Stomach (tissue), 9 donors: Measurements from ENCODE around the gene PRICKLE2. TPM values are rescaled to one million over a fixed set of nuclear protein-coding genes. Genes with fewer than 3 reads are reported as not detected.

Experiments used
- DNase-seq, 2 donors: peaks; one replicate each; pipeline versions ENCODE4 v3.0.0 to v3.0.0-alpha.2; 2013 to 2019
- H3K27ac ChIP-seq, 5 donors: fragments of 200-600 bp in 4 of 5; sonication (generic) in 4 of 5; one replicate each; pipeline ENCODE4 v1.5.1; 2013 to 2019; ENCODE audit warnings: mild to moderate bottlenecking in 1 of 5, moderate library complexity in 1 of 5
- H3K27me3 ChIP-seq, 3 donors: fragments of 200-600 bp; sonication (generic); one replicate each; pipeline ENCODE4 v1.5.1; 2017 to 2019; ENCODE audit warnings: mixed run types in 1 of 3
- H3K36me3 ChIP-seq, 4 donors: fragments of 200-600 bp; sonication (generic); 1 replicate in 3 of 4; 2 replicates in 1 of 4; pipeline ENCODE4 v1.5.1; 2016 to 2019
- H3K4me1 ChIP-seq, 4 donors: fragments of 200-600 bp; sonication (generic); one replicate each; pipeline ENCODE4 v1.5.1; 2016 to 2019
- H3K4me3 ChIP-seq, 4 donors: fragments of 200-600 bp; sonication (generic) in 3 of 4; one replicate each; pipeline ENCODE4 v1.5.1; 2016 to 2019; ENCODE audit warnings: mild to moderate bottlenecking in 1 of 4
- H3K9me3 ChIP-seq, 4 donors: fragments of 200-600 bp; sonication (generic); one replicate each; pipeline ENCODE4 v1.5.1; 2016 to 2019
- EP300 ChIP-seq: sonication (generic); formaldehyde crosslinking; IDR thresholded peaks from one replicate; pipeline ENCODE4 v1.6.1; 2017; ENCODE audit warnings: antibody characterized with exemption
- POLR2A ChIP-seq, 4 donors: fragments of 450-650 bp; IDR thresholded peaks; one replicate each; pipeline ENCODE4 v1.6.1; 2016; ENCODE audit warnings: antibody characterized with exemption in 4 of 4, control low read depth in 2 of 4, mild to moderate bottlenecking in 1 of 4, moderate library complexity in 1 of 4
- POLR2AphosphoS5 ChIP-seq, 3 donors: sonication (generic); formaldehyde crosslinking; IDR thresholded peaks; one replicate each; pipeline ENCODE4 v1.6.1; 2016; ENCODE audit warnings: antibody characterized with exemption in 3 of 3
- WGBS, 5 donors: extraction: QIAGEN DNeasy Blood & Tissue Kit in 3 of 5; methylation state at CpG; one replicate each; pipeline versions ENCODE4 v1.1.5 to v1.1.7; 2013 to 2018; 5-methylcytosine and 5-hydroxymethylcytosine counted together
- intact Hi-C: fragments of 100-400 bp; cut with DNase I; formaldehyde crosslinking; loops from one replicate; pipeline ENCODE4 v1.15.1; 2023; ENCODE audit warnings: low total_unique reads
- polyA plus RNA-seq, 3 donors: library from polyadenylated mRNA; stranded (reverse); fragments of 200-250 nt; gene quantifications; one replicate each; pipeline ENCODE4 v1.2.3, GENCODE V29; 2013
- total RNA-seq, 5 donors: library from RNA; depleted of rRNA; stranded (reverse); fragments of >200 nt; gene quantifications; one replicate each; pipeline versions ENCODE4 v1.1.0 to v1.2.3, GENCODE V29; 2014 to 2016
- TF ChIP-seq, protein P1 (sequence below), 7 experiments: fragments of 450-650 bp in 4 of 7; fragments of 200-600 bp in 3 of 7; sonication (generic) in 3 of 7; IDR thresholded peaks; one replicate each; pipeline ENCODE4 v1.5.1; 2016 to 2019; ENCODE audit warnings: antibody characterized with exemption in 7 of 7, control low read depth in 2 of 7, mild to moderate bottlenecking in 1 of 7
- donor health status: healthy with polysubstance abuse.
- donor health status: Bipolar disorder and iron deficiency.
- donor health status: healthy.

Gene PRICKLE2
- total and polyA plus RNA-seq, 8 donors = 3.7 to 59.1 (median 21.0) TPM

DNA sequence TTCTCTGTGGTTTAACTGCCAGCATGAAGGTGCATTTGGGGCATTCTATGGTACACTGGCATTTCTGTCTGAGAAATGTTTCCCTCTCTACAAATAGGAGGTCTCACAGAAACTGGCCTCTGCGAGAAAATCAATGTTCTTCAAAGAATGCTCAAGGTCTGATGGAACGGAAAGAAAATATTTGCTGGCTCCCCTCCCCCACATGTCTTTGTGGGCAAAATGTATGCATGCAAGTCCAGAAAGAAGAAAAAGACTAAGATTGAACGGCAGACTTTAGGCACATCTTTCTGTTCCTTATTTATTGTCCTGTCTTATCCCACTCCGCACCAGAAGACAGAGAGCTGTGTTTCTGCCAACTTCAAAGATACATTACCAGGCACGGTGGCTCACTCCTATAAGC is 118.1 kb downstream of the PRICKLE2 start:
- no peaks in the 10 kb centered on the region for H3K36me3 ChIP-seq
- H3K4me3 ChIP-seq = no peak overlapping the region
- 61 to 77% (median 69%) methylated on average over 5 of the region's 5 CpGs for WGBS, 5 donors
- no peak for DNase-seq
- H3K4me1 ChIP-seq = peaks cover 0 to 28% (median 13%) of the 10 kb centered on the region in 4 donors
- H3K9me3 ChIP-seq = no peaks in the 10 kb centered on the region
- TF ChIP-seq, protein P1, sequence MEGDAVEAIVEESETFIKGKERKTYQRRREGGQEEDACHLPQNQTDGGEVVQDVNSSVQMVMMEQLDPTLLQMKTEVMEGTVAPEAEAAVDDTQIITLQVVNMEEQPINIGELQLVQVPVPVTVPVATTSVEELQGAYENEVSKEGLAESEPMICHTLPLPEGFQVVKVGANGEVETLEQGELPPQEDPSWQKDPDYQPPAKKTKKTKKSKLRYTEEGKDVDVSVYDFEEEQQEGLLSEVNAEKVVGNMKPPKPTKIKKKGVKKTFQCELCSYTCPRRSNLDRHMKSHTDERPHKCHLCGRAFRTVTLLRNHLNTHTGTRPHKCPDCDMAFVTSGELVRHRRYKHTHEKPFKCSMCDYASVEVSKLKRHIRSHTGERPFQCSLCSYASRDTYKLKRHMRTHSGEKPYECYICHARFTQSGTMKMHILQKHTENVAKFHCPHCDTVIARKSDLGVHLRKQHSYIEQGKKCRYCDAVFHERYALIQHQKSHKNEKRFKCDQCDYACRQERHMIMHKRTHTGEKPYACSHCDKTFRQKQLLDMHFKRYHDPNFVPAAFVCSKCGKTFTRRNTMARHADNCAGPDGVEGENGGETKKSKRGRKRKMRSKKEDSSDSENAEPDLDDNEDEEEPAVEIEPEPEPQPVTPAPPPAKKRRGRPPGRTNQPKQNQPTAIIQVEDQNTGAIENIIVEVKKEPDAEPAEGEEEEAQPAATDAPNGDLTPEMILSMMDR (IDR thresholded peaks at IDR 0.05) = no peak
- TF ChIP-seq EP300 (no peak), POLR2A (IDR thresholded peaks at IDR 0.05) (no peak), POLR2AphosphoS5 (IDR thresholded peaks at IDR 0.05) (no peak)
- no peak overlapping the region for H3K27ac ChIP-seq
- H3K27me3 ChIP-seq = no peaks in the 10 kb centered on the region
- intact Hi-C loops = no loop called here

DNA sequence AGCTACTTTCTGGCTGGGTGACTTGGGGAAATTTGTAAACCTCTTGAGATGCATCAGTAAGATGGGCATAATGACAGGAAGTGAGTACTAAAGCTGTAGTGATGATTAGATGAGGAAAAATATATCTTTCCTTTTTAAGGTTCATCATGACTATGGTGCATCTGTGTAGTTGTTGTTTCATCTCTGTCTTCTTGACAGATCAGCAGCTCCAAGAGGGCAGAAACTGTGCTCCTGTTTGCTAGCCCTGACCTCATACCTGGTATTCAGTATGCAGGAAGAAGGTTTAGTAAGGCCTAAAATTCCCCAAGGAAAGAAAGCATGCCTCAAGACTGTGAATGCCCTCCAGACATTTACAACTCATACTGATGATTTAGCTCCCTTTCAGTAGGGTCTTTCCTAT is 119.5 kb downstream of the PRICKLE2 start:
- no peaks in the 10 kb centered on the region for H3K36me3 ChIP-seq
- no peaks in the 10 kb centered on the region for H3K9me3 ChIP-seq
- H3K4me1 ChIP-seq = peaks cover 0 to 28% (median 13%) of the 10 kb centered on the region in 4 donors
- no peaks in the 10 kb centered on the region for H3K27me3 ChIP-seq
- H3K4me3 ChIP-seq = no peak overlapping the region
- H3K27ac ChIP-seq = no peak overlapping the region
- DNase-seq = no peak
- TF ChIP-seq POLR2AphosphoS5 (IDR thresholded peaks at IDR 0.05) (no peak), EP300 (no peak), POLR2A (IDR thresholded peaks at IDR 0.05) (no peak)
- TF ChIP-seq, protein P1 (IDR thresholded peaks at IDR 0.05) = no peak
- intact Hi-C loops = no loop called here

DNA sequence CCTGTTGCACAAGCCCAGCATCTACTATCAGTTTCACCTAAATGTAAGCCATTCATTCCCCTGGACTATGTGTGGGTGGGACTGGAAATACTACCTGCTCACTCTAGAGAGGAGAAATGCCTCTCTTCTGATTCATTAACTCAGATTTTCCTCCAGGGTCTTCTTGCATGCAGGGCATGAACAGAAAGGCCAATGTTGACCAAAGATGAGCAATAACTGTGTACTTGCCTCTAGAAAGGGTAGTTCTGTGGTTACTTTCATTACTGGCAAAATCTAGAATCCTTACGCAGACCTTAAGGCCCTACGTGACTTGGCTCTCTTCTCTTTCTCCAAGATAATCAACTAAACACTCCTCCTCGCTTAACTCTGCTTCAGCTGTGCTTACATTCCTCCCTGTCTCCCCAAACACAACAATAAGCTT is 120.6 kb downstream of the PRICKLE2 start:
- intact Hi-C loops = no loop called here
- peaks cover 0 to 4% (median 3%) of the 10 kb centered on the region in 4 donors for H3K36me3 ChIP-seq
- no peak overlapping the region for H3K4me3 ChIP-seq
- H3K27me3 ChIP-seq = no peaks in the 10 kb centered on the region
- TF ChIP-seq EP300 = no peak
- TF ChIP-seq POLR2AphosphoS5 (IDR thresholded peaks at IDR 0.05) = no peak
- TF ChIP-seq, protein P1 (IDR thresholded peaks at IDR 0.05) = no peak
- no peak for TF ChIP-seq POLR2A (IDR thresholded peaks at IDR 0.05)
- no peaks in the 10 kb centered on the region for H3K9me3 ChIP-seq
- H3K4me1 ChIP-seq = peaks cover 0 to 26% (median 13%) of the 10 kb centered on the region in 4 donors
- 70 to 76% (median 74%) methylated on average over 3 of the region's 3 CpGs for WGBS, 5 donors
- no peak overlapping the region for H3K27ac ChIP-seq
- peak in 1 of 2 donors; percentile 44 for DNase-seq

DNA sequence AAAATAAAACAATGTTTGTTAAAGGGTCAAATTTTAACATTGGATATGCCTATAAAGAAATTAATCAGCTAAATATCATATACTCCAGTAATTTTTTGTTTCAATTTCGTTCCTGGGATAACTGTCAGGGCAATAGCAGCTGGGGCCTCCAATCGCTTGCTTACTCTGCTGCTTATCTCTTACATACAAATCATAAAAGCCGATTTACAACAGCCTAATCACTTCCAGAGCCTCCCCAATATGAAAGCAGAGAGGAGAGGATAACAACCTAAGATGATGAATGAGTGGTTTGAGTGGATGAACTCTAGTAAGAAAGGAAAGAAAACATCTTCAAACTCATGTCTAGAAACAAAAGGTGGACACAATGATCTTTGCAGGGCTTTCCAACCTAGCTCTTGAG is 121.3 kb downstream of the PRICKLE2 start:
- Histone ChIP-seq H3K36me3 (peaks cover 0 to 11% (median 10%) of the 10 kb centered on the region in 4 donors), H3K27ac (no peak overlapping the region), H3K4me3 (no peak overlapping the region), H3K27me3 (no peaks in the 10 kb centered on the region), H3K9me3 (no peaks in the 10 kb centered on the region), H3K4me1 (peaks cover 0 to 26% (median 13%) of the 10 kb centered on the region in 4 donors)
- intact Hi-C loops = no loop called here
- no peak for DNase-seq
- TF ChIP-seq POLR2A (IDR thresholded peaks at IDR 0.05) = no peak
- no peak for TF ChIP-seq EP300
- TF ChIP-seq, protein P1 (IDR thresholded peaks at IDR 0.05) = no peak
- TF ChIP-seq POLR2AphosphoS5 (IDR thresholded peaks at IDR 0.05) = no peak
- WGBS, 5 donors = 29 to 63% (median 42%) methylated on average over 3 of the region's 3 CpGs
